GM18507 (cell line): ENCODE data around the gene FBN1.

Experiments
- DNase-seq: peaks from one replicate; pipeline ENCODE4 v3.0.0; 2011; ENCODE audit warnings: low read depth; ENCODE audit not compliant: insufficient read length; ENCODE audit errors: extremely low spot score
- FAIRE-seq: peaks from 2 replicates; lab custom pipeline; 2011; peaks lifted over from hg19 to GRCh38; lab: Jason Lieb, UNC

The FBN1 gene

DNA sequence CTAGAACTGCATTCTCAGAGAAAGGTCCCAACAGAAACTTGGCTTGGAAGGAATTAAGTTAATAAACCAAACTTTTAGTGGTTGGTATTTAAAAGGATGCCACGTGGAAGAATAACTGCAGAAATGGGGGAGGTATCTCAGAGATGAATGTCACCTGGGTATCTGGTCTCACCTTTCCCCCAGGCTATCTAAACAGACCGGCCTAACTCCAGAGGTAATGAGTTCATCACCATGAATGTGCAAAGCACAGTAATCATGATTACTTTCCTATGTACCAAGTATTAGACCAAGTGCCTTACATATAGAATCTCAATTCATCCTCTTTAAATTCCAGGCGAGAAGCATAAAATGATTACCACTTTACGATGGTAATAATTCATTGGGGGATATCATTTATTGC lies 80.8 kb downstream of the FBN1 start:
- DNase-seq (no peak), FAIRE-seq (no peak)

DNA sequence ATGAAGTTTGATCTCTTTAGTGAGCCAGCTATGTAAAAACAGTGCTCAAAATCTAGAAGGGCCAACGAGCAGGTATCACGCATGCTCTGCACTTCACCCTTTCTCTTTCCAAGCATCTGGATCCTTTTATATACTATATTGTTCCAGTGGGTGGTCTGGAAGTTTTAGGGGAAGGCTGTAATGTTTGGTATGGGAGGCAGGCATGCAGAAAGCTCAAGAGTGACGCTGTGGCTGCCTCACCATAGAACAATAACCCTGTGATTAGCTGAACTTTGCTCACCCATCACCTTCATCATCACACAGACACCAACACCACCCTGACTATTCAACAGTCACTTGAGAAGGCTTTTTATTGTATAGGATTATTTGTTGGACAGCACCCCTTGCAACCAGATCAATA lies 81.6 kb downstream of the FBN1 start:
- DNase-seq = no peak
- FAIRE-seq = no peak

DNA sequence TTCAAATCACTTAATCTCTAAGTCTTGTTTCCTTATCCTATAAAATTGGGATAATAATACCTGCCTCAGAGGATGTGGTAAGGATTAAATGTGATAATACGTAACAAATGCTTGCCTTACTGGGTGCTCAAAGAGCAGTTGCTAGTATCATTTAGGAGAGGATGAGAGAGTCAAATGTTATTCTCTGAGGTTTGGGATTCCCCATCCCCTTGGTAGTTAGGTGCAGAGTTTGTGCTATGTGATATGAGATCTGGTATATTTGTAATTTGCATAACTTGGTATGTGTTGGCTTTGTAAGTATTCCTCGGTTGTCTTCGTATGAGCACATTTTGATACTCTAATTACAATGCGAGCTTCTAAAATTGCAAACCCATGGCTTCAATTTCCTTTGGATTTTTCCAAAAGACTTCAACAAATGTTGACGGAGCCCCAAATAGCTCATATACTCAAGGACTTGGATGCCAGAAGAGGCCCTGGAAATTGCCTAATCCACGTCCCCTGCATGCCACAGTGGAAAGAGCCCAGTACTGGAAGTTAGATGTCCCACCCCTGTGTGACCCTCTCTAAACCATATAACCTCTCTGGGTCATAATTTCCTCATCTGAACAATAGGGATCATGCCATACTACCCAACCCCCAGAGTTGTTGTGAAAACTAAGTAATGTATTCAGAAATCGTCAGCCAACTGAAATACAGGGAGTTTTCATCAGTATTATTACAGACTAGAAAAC lies 85.0 kb downstream of the FBN1 start:
- FAIRE-seq = peak; percentile 9
- no peak for DNase-seq

DNA sequence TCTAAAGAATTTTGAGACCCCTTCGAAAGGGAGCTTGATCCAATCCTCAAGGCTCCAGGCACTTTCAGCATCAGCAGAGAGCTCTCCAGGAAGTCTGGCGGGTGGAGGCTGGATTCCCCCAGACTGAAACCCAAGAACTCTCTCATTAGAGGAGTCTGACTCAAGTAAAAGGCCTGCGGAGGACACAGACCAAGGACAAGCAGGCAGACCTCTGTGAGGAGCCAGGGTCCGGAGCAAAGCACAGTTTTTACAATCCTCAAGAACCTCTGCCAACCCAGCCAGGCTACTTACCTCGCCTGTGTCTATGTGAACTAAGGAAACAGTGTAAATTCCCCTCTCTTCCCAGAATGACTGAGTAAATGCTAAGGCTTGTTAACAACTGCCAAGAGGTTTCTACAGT lies 86.2 kb downstream of the FBN1 start:
- FAIRE-seq = no peak

DNA sequence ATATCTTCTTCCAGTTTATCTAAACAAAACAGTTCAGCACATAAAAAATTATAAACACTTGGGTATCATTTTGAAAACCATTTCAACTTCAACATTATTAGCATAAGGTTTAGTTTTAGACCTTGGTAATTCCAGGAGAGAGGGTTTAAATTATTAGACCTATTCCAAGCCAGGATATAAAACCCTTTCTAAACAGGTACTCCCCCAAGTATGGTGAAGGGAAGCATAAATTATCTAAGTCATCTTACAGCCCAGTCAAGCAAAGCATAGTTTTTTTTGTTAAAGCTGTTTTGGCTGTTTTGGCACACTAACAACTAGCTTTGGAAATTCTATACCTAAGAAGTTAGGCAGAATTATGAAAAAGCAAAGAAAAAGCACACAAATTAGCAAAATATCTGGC lies 87.3 kb downstream of the FBN1 start:
- DNase-seq (no peak), FAIRE-seq (no peak)

More for the DNA sequence above, 86.2 kb downstream of the FBN1 start:
- no peak for DNase-seq

DNA sequence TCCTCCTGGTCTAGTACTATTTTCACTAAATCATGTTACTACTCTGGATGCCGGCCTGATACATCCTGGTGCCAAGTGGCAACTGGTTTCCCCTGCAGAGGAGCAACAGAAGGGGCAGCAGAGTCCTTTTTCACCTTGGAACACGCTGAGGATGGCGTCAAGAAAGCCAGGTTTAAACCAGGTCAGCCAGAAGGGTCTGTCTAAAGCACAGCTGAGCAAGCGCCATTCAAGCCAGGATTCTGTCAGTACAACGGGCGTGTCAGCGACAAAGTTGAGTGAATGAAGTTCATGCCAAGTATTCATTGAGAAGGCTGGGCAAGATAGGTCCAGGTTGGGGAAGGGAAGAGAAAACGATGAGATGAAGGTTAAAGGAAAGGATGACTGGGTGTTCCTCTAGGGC lies 88.2 kb downstream of the FBN1 start:
- no peak for DNase-seq
- no peak for FAIRE-seq

DNA sequence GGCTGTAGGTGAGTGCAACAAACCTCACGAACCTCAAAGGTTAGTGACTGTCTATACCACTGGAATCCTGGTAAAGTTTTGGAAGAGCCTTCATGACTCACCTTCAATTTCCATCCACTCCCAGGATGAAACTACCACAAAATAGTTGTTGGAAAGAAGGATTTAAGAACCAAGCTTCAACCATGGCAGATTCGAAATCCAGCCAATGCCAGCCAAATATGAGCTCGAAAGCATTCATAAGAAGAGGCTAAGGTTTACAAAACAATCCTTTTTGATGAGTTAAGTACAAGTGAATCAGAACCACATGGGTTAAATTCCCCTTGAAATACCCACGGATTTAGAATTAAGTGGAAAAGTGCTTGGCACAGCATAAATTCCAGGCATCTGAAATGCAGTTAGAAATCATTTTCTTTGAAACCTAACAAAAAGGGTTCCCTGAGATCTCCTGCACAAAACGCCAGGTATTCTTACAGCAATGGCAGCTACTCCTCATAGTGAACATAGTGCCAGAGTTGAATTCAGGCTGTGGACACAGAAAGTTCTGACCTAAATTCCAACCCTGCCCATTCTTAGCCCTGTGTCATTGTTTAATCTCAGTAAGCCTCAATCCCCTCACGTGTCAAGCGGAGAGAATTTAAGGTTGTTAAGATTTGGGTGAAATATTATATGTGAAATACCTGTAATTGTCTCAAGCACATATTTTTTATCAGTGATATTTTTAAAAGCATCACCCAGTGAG lies 89.2 kb downstream of the FBN1 start:
- DNase-seq (no peak), FAIRE-seq (no peak)

DNA sequence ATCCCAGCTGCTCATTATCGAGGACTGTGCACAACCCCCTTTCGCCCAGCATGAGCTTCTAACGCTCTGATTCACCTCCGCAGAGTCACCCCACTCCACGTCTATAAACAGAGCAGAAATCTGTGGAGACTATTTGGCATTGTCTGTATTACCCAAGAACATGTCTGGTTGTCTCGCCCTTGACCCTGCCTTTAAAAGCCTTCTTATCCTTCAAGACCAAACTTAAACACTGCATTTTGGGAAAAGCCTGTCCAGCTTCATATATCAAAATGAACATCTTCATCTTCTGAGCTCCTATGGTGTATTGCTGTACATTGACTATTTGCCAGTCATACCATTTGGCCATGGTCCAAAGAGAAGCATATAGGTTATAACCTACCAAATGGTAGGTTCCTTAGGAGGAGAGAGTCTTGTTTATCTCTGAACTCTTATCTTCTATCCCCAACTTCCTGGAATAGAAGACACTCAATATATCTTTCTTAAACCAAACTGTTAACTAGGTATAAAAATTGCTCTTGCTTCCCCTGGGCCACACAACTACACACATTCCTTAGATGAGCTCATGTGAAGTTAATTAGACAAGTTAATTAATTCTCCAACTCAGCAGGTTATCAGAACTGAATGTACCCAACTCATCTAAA lies 90.1 kb downstream of the FBN1 start:
- FAIRE-seq = no peak
- DNase-seq = no peak

DNA sequence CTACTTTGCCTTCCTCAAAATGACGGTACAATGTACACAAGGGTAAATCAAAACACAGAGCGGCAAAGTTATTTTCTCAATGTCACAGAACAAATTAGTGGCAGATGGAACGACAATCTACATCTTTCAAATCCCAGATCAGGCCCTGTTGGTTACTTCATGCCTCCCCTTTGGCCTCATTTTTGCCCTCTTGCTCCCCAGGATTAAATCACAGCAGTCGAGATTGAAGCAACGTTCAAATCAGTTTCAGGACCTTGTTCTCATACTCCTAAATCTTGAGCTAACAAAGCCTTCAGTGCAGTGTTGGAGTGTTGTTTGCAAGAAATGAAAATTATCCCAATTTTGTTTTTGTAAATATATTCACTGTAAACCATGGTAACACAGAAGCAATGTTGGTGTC lies 91.4 kb downstream of the FBN1 start:
- DNase-seq (no peak), FAIRE-seq (no peak)

DNA sequence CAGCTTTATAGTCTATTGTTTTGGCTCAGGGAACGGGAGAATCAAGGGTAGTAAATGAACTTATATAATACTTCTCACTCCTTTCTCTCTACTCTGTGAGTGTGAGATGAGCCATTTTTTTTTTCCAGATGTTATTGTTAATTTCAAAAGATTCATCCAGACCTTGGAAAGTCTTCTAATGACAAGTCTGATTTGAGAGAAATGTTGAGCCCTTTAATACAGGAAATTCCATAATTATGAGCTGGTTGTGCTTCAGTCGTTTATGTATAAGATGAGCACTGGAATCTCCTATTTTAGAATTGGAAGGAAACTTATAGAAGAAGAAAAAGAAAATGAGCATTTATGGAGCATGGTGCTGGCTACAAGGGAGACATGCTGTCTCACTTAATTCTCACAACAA lies 92.0 kb downstream of the FBN1 start:
- no peak for FAIRE-seq
- DNase-seq = no peak

DNA sequence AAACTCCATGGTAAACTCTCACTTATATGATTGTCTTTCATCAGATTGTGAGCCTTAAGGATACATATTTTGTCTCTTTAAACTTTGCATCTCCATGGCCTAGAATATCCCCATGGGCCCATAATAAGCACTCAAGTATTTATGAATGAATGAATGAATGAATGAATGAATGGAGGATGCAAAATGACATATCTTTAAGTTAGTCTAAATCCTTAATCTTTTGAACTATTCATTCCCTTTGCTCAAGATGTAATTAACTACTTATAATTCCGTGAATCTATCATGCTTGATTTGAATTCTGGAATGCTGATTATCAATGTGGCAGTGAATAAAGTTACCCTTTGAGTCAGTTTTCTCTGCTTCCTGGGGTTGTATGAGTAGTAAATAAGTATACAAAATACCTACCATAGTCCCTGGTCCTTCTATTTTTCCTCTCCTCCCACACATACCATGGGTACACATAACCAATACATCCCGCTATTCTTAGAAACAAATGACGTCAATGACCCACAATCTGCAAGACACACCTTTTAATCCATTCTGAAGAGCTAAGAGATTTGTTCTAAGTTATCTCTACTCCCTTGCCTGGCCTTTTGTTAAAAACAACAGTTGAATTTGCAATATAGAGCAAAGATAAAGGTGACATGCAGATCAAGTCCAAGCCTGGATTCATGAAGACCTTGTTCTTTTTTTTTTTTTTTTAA lies 94.5 kb downstream of the FBN1 start:
- DNase-seq = no peak
- FAIRE-seq = no peak

DNA sequence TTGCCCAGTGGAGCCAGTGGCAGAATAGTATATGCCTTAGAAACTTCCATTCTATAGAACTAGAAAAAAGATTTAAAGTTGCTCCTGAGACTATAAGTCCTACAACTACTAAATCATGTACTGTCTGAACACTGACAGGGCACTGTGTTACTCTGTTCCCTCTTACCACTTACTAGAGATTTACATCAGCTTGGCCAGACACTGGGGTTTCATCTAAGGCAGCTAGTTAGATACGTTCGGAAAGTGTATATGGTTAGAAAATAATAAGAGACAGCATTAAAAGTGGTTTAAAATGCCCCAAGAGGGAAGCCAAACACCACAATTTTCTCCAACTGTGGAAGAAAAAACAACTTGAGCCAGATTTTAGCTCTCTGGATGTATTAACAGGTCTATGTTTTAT lies 97.1 kb downstream of the FBN1 start:
- FAIRE-seq (no peak), DNase-seq (no peak)

DNA sequence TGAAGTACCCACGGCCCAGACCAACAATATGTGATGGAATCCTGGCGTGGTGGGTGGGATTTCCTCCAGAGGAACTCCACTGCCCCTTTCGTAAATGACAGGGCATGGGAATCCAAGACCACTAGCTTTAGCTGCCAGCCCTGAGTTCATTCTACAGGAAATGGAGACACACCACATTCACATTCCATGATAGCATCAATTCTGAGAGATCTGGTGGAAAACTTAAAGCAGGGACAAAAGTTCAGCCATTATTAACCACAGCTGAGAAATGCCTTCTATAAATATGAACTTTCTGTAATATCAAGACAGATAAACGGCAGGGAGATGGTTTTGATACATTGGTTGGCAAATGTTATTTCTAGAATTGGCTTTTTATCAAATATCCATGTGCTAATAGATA lies 98.2 kb downstream of the FBN1 start:
- FAIRE-seq (no peak), DNase-seq (no peak)

DNA sequence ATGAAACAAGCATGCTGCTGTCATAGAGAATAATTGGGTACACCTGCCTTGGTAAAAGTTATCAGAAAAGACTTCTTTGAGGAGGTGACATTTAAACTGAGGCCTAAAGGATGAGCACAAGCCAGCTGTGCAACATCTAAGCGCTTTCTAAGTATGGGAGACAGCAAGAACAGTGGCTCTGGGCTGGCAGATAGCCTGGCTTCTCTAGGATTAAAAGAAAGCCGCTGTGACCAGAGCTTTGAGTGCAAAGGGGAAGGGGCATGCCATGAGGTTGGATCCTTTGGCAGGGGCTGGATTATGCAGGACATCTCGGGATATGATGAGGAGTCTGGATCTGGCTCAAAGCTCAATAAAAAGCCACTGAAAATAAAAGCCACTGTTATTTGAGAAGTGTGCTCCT lies 99.2 kb downstream of the FBN1 start:
- DNase-seq (no peak), FAIRE-seq (no peak)

DNA sequence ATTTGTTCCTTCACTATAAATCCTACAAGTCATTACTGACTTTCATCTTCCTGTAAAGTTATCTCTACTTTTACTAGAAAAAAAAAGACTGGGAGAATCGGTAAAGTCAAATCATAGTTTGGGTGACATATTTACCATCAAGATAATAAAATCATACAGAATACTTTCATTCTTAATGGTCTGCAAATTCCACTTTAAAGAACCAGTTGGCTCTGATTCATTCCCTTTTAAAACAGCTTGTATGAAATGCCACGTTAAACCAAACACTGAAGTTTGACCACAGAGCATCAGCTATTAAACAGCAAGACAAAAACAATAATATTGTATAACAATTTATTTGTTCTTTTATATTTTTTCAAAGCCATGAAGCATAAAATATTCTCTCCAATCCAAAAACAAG lies 100.7 kb downstream of the FBN1 start:
- DNase-seq (no peak), FAIRE-seq (no peak)

DNA sequence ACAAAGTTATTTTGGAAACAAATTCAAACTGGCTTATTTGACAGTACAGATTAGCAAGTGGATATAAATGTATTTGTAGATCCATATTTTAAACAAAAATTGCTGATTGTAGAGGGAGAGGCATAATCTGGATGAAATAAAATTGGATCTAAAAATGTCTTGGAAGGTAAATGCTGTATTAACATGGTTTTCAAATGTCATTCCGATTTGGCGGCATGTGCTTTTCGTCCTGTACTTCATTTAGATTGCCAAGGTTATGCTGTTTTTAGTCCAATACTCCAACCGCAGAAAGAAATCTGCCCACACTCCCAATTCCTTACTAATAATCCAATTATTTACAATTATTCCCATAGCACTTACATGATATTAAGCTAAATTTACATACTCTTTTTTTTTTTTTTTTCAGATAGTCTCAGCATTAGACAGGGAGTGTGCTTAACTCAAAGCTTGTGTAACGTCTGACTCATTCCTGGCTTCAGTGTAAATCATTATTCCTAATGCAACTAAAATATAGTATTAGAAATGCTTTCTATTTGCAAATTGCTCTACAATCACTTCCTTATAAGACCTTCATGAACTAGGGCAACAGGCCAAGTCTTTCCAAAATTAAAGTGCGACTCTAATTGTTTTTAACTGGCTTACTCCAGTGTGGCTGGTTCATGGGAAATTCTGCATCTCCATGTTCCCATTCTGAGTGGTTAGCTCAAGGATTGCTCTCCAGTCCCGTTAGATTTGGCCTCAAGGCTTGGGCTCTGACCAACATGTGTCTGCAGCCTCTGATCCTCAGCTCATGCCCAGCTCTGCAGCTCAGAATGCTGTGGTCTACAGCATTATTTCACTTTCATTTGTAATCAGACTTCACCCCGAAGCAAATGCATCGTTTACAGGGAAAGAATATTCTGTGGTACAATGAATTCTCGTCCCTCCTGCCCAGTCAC lies 103.9 kb downstream of the FBN1 start:
- peak; percentile 76 for FAIRE-seq

DNA sequence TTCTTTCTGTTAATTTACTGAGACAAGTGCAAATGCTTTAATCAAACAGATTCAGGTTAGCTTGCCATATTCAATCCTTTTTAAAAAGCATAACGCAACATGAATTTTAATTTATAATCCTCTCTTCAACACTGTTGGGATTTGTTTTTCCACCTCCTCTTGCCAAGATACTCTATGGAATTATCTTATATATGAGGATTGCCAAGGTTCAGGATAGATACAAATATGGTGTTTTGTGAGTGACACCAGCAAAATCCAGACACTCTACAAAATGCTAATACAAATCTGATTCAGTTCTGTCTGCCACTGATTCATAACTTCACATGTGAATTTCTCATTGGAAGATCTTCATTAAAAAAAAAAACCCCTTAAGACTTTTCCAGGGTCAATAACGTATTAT lies 104.8 kb downstream of the FBN1 start:
- FAIRE-seq (no peak), DNase-seq (no peak)

More for the DNA sequence above, 103.9 kb downstream of the FBN1 start:
- peak; percentile 14 for DNase-seq

DNA sequence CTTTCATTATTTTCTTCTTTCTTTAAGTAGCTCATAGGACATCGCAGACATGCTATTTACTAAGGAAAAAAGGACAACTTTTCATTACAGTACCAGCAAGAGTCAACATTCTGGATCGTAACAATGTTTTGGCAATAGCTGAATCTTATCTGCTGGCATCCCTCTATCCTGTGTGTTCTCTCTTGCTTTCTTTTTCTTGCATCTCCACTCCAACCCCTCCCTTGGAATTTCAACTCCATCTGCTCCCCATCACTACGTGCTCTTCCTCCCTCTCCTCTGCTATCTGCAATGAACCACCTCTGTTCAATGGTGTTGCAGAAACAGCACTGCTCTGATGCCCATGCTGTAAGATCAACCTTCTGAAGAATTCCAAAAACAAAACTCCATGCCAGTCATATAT lies 106.6 kb downstream of the FBN1 start:
- no peak for FAIRE-seq
- no peak for DNase-seq
